ENCODE data around the gene RTP3.

DNA sequence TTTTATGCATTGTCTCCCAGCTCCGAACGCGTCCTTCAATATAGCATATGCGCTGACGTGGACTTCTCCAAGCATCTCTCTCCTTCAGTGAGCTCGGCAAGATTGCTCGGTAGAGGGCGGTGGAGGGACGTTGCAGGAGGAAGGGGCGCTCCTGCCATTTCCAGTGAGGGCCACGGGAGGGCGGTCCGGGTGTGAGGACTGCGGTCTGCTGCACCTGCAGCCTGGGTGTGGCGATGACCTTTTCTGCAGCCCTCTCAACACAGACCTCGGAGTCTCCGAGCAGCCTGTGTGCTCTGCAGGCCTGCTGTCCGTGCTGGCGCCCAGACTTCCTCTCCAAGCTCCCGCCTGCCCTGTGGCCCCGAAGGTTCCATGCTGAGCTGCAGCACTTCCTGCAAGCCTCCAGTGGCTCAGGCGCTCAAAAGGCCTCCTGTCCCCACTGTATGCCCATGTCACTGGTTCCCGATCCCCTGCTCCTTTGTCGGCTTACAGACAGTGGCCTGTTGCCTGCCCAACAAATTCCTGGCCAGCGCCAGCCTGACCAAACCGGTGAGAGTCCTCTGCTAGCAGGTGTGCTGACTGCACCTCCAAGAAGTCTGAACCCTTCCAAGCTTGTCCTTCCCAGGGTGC lies 8.9 kb upstream of the RTP3 start:
- TF ChIP-seq, protein P1, sequence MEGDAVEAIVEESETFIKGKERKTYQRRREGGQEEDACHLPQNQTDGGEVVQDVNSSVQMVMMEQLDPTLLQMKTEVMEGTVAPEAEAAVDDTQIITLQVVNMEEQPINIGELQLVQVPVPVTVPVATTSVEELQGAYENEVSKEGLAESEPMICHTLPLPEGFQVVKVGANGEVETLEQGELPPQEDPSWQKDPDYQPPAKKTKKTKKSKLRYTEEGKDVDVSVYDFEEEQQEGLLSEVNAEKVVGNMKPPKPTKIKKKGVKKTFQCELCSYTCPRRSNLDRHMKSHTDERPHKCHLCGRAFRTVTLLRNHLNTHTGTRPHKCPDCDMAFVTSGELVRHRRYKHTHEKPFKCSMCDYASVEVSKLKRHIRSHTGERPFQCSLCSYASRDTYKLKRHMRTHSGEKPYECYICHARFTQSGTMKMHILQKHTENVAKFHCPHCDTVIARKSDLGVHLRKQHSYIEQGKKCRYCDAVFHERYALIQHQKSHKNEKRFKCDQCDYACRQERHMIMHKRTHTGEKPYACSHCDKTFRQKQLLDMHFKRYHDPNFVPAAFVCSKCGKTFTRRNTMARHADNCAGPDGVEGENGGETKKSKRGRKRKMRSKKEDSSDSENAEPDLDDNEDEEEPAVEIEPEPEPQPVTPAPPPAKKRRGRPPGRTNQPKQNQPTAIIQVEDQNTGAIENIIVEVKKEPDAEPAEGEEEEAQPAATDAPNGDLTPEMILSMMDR (IDR thresholded peaks at IDR 0.05), result peak; percentile 100
- no peak for TF ChIP-seq EZH2 (IDR thresholded peaks at IDR 0.05; ENCODE audit: borderline replicate concordance, insufficient read depth, low read depth, low read length, poor library complexity, severe bottlenecking)

Measured in B cell (primary cell).